Measurements from ENCODE around the gene ZBTB21. TPM values are rescaled to one million over a fixed set of nuclear protein-coding genes. Genes with fewer than 3 reads are reported as not detected.

Gene ZBTB21
- total and polyA plus RNA-seq, 2 of the 4 experiments (the other 2 are of a cell fraction) = 6.8 to 12.0 TPM

- no peak overlapping the region for H3K9ac ChIP-seq (ENCODE audit: low read depth, low read length)
These were observed 39.6 kb upstream of the ZBTB21 start for GRCh38 chr21:42049578-42050430.

More at GRCh38 chr21:42049578-42050430, 39.6 kb upstream of the ZBTB21 start:
- Histone ChIP-seq H3K27ac (ENCODE audit: insufficient read depth, low read length) (0 out of 2 replicates have a peak overlapping the region, but pooled peaks have one; percentile 9), H2AFZ (replicated peaks; ENCODE audit: low read length, poor library complexity) (no peak overlapping the region), H2BK20ac (ENCODE audit: low read depth, low read length) (peak overlapping the region; percentile 82), H3K4me1 (ENCODE audit: control insufficient read depth, insufficient read depth, low read length) (peaks cover 18% of the 10 kb centered on the region), H2BK5ac (ENCODE audit: low read depth, low read length, poor library complexity, severe bottlenecking) (no peak overlapping the region), H4K91ac (ENCODE audit: insufficient read depth, low read depth, low read length) (peak overlapping the region; percentile 86), H3K36me3 (ENCODE audit: control insufficient read depth, insufficient read depth, low read length) (no peaks in the 10 kb centered on the region), H3K9me3 (ENCODE audit: control insufficient read depth, insufficient read depth, low read length) (no peaks in the 10 kb centered on the region), H4K5ac (ENCODE audit: low read depth, low read length) (peak overlapping the region; percentile 58), H3K9me1 (ENCODE audit: insufficient read depth, low read length) (peaks cover 11% of the 10 kb centered on the region), H3K4me3 (ENCODE audit: insufficient read depth, low read depth, low read length) (no peak overlapping the region), H4K8ac (ENCODE audit: low read depth in 2 of 2, low read length in 2 of 2) (peak overlapping the region; percentile 48 to 68; a peak in 2 of 4 replicates), H3K14ac (replicated peaks; ENCODE audit: low read depth, low read length) (peak overlapping the region; percentile 55), H2BK120ac (ENCODE audit: low read depth, low read length) (peak overlapping the region; percentile 77), H3K4me2 (ENCODE audit: low read depth, low read length) (no peak overlapping the region), H4K20me1 (ENCODE audit: insufficient read depth, low read length) (peaks cover 3% of the 10 kb centered on the region; the same call in 1 of the 2 replicates), H2AK5ac (ENCODE audit: low read depth, low read length) (peak overlapping the region; percentile 94), H3K27me3 (ENCODE audit: control insufficient read depth, insufficient read depth, low read length) (no peaks in the 10 kb centered on the region; the same call in 1 of the 2 replicates), H3K23ac (ENCODE audit: low read depth, low read length) (0 out of 2 replicates have a peak overlapping the region, but pooled peaks have one; percentile 52), H2AK9ac (replicated peaks; ENCODE audit: low read depth, low read length, poor library complexity) (peak overlapping the region; percentile 68), H3K79me1 (ENCODE audit: low read depth in 1 of 2, low read length in 2 of 2) (no peaks in the 10 kb centered on the region; a peak in 2 of 4 replicates), H3K4ac (ENCODE audit: low read depth, low read length) (peak overlapping the region; percentile 94), H3K18ac (ENCODE audit: low read depth, low read length) (peak overlapping the region; percentile 4), H2BK15ac (ENCODE audit: low read depth, low read length) (peak overlapping the region; percentile 52; the same call in 2 of the 3 replicates), H3K56ac (ENCODE audit: extremely low read depth, insufficient read depth, low read length) (no peak overlapping the region)
- ChIA-PET CTCF (interaction anchor here (2.0 kb wide), 1 partner anchor 58 kb away, joined by 6 read pairs; no protein-coding TSS in a partner anchor), POLR2A (ENCODE audit: unreplicated experiment) (no interaction called here)
- intact Hi-C loops (cut with micrococcal nuclease) (loop anchor here (5.0 kb wide), 1 partner anchor 38 kb away; the partner anchor contains the start of gene ZBTB21), dilution Hi-C loops (cut with HindIII; ENCODE audit: low sequenced_read_pairs, unreplicated experiment) (no loop called here), in situ Hi-C loops (cut with MboI; ENCODE audit: low sequenced_read_pairs) (no loop called here)
- TF ChIP-seq MXI1 (IDR thresholded peaks at IDR 0.05; ENCODE audit: borderline replicate concordance, low read depth, low read length) = no peak
- TF ChIP-seq CHD1 (IDR thresholded peaks at IDR 0.05; ENCODE audit: low read depth, low read length) = no peak
- no peak for TF ChIP-seq RFX5 (IDR thresholded peaks at IDR 0.05; ENCODE audit: low read depth, low read length)
- TF ChIP-seq MAZ (IDR thresholded peaks at IDR 0.05; ENCODE audit: borderline replicate concordance, low read depth, low read length) = no peak
- no peak for DNase-seq
- WGBS, 2 experiments (ENCODE audit: extremely low coverage in 2 of 2, insufficient read length in 1 of 2) = 89% methylated on average over 7 of the region's 16 CpGs; no CpG with 5 or more reads in 1 of the 2 experiments
- BruUV-seq (replicated peaks) = no TSS peak
- ATAC-seq (ENCODE audit: low read depth) = no peak
